ENCODE measurements around the gene THRAP3. TPM values are rescaled to one million over a fixed set of nuclear protein-coding genes. Genes with fewer than 3 reads are reported as not detected.

The THRAP3 gene
- 100 to 1,000 TPM; 145 to 165 TPM for total RNA-seq
- polyA plus RNA-seq (2013, experiment 1 of 2), result 110 TPM
- polyA plus RNA-seq (2013, experiment 2 of 2), result 105 TPM
- long read RNA-seq, experiment 1, partial matches to known transcripts, result 52 of 59 reads
- long read RNA-seq, experiment 1, other reads (novel, unspliced or antisense), result 7 of 59 reads
- long read RNA-seq, experiment 2, full-length matches to known transcripts, result 57 of 166 reads
- long read RNA-seq, experiment 2, partial matches to known transcripts, result 45 of 166 reads
- long read RNA-seq, experiment 2, other reads (novel, unspliced or antisense), result 64 of 166 reads
- long read RNA-seq, experiment 3, full-length matches to known transcripts, result 13 of 497 reads
- long read RNA-seq, experiment 3, partial matches to known transcripts, result 397 of 497 reads
- long read RNA-seq, experiment 3, other reads (novel, unspliced or antisense), result 87 of 497 reads
- long read RNA-seq, experiment 4, partial matches to known transcripts, result 170 of 185 reads
- long read RNA-seq, experiment 4, other reads (novel, unspliced or antisense), result 15 of 185 reads

- peaks cover 29% of the 10 kb centered on the region for H3K36me3 Mint-ChIP-seq (ENCODE audit: low read depth)
- peaks cover 22% of the 10 kb centered on the region for H3K4me1 Mint-ChIP-seq
- WGBS, 2 experiments (ENCODE audit: insufficient coverage in 1 of 2, insufficient read length in 1 of 2), result 0% methylated on average over 17 to 45 of the region's 45 CpGs
These were observed at the start of gene THRAP3 for GRCh38 chr1:36223996-36224536. Gene THRAP3, plus strand, starts transcription at chr1:36224443. Its CDS starts 58,121 bp downstream, at chr1:36282564.

DNA sequence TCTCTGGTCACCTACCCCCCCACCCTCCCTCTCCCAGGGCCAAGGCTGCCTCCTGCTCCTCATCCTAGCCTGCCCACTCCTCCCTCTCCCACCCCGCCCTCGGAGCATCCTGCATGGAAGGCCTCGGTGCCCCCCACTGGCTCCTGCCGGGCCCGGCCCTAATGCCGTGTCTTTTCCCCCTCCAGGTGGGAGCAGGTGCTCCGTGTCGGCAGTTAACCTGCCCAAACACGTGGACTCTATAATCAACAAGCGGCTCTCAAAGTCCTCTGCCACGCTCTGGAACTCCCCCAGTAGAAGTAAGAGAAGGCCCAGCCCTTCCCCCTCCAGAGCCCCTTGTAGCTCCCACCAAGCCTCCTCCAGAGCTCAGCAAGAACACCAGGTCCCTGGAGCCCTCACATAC is 49.5 kb upstream of the THRAP3 start:
- TF ChIP-seq CTCF (conservative IDR thresholded peaks at IDR 0.05), result no peak
- DNase-seq, result no peak
- H3K36me3 ChIP-seq (ENCODE audit: control insufficient read depth, insufficient read depth, low read length), result peaks cover 85% of the 10 kb centered on the region
- Mint-ChIP-seq H3K9me3 (no peaks in the 10 kb centered on the region), H3K4me1 (peaks cover 15% of the 10 kb centered on the region), H3K4me3 (no peak overlapping the region), H3K27me3 (ENCODE audit: insufficient read depth) (no peaks in the 10 kb centered on the region), H3K27ac (no peak overlapping the region), H3K36me3 (ENCODE audit: low read depth) (peaks cover 69% of the 10 kb centered on the region)
- no peak overlapping the region for H3K27ac ChIP-seq (ENCODE audit: low read depth, low read length)
- peaks cover 6% of the 10 kb centered on the region for H3K4me1 ChIP-seq (ENCODE audit: control insufficient read depth, insufficient read depth, low read length)
- H3K9me3 ChIP-seq (ENCODE audit: control insufficient read depth, low read length), result no peaks in the 10 kb centered on the region
- H3K27me3 ChIP-seq (ENCODE audit: control insufficient read depth, insufficient read depth, low read length, poor library complexity, severe bottlenecking), result no peaks in the 10 kb centered on the region
- 91 to 95% methylated on average over 10 to 11 of the region's 11 CpGs for WGBS, 2 experiments (ENCODE audit: insufficient coverage in 1 of 2, insufficient read length in 1 of 2)
- H3K4me3 ChIP-seq (ENCODE audit: low read length), result no peak overlapping the region
- H3K9ac ChIP-seq (ENCODE audit: extremely low read depth, low read length, poor library complexity, severe bottlenecking), result no peak overlapping the region

More at GRCh38 chr1:36223996-36224536, at the start of gene THRAP3:
- Mint-ChIP-seq H3K9me3 (no peaks in the 10 kb centered on the region), H3K27ac (peak within 1 kb of the TSS; percentile 98), H3K4me3 (peak within 1 kb of the TSS; percentile 98), H3K27me3 (ENCODE audit: insufficient read depth) (no peaks in the 10 kb centered on the region)
- Histone ChIP-seq H3K4me1 (ENCODE audit: control insufficient read depth, insufficient read depth, low read length) (no peaks in the 10 kb centered on the region), H3K9me3 (ENCODE audit: control insufficient read depth, low read length) (no peaks in the 10 kb centered on the region), H3K36me3 (ENCODE audit: control insufficient read depth, insufficient read depth, low read length) (peaks cover 28% of the 10 kb centered on the region), H3K27me3 (ENCODE audit: control insufficient read depth, insufficient read depth, low read length, poor library complexity, severe bottlenecking) (no peaks in the 10 kb centered on the region), H3K4me3 (ENCODE audit: low read length) (peak within 1 kb of the TSS; percentile 99), H3K27ac (ENCODE audit: low read depth, low read length) (peak within 1 kb of the TSS; percentile 96), H3K9ac (ENCODE audit: extremely low read depth, low read length, poor library complexity, severe bottlenecking) (peak within 1 kb of the TSS; percentile 97)
- no peak for TF ChIP-seq CTCF (conservative IDR thresholded peaks at IDR 0.05)
- DNase-seq, result peak; percentile 100

DNA sequence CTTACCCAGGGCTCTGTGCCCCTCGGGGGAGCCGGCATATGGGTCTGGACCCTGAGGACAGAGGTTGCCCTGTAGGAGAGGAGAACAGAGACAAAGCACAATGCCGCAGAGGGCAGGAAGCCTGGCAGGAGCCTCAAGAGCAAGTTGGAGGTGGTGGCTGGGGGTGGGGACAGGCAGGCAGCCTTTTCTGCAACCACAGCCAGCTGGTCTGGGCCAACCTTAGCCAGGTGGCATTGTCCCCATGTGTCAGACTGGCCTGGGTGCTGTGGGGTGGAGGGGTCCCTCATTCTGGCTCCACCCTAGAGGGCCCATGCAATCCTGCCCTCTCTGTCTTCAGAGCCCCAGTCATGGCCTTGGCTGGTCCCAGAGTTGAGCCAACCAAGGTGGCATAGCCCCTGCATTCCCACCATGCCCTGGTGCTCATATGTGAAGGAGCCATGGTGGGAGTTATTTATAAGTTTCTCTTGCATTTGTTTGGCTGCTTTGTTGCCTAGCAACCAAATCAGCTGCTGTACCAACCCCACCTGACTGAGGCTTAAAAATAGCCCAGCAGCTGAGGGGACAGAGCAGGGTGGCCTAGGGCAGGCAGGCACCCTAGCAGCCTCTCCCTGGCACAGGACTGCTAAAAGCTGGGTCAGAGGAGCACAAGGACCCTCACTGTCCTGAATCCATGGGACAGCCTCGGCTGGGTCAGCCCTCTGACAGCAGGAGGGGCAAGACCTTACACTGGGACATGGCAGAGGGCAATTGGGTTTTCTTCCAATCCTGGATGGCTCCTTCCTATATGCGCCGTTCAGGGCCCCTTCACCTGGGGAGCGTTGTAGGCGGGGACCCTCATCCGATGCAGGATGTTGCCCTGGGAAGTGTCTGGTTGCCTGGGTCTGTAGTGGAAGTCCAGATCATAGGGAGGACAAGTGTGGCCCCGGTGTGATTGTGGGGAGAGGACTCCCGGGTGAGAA is 48.8 kb upstream of the THRAP3 start:
- H3K27ac Mint-ChIP-seq, result peak overlapping the region; percentile 48
- H3K36me3 ChIP-seq (ENCODE audit: control insufficient read depth, insufficient read depth, low read length), result peaks cover 85% of the 10 kb centered on the region

More for the DNA sequence above, 48.8 kb upstream of the THRAP3 start:
- no peak for TF ChIP-seq CTCF (conservative IDR thresholded peaks at IDR 0.05)
- DNase-seq, result peak; percentile 72
- H3K27me3 ChIP-seq (ENCODE audit: control insufficient read depth, insufficient read depth, low read length, poor library complexity, severe bottlenecking), result no peaks in the 10 kb centered on the region
- H3K4me1 ChIP-seq (ENCODE audit: control insufficient read depth, insufficient read depth, low read length), result peaks cover 6% of the 10 kb centered on the region
- no peaks in the 10 kb centered on the region for H3K9me3 ChIP-seq (ENCODE audit: control insufficient read depth, low read length)
- H3K4me3 ChIP-seq (ENCODE audit: low read length), result no peak overlapping the region
- no peak overlapping the region for H3K4me3 Mint-ChIP-seq
- H3K27ac ChIP-seq (ENCODE audit: low read depth, low read length), result no peak overlapping the region
- no peaks in the 10 kb centered on the region for H3K27me3 Mint-ChIP-seq (ENCODE audit: insufficient read depth)
- no peak overlapping the region for H3K9ac ChIP-seq (ENCODE audit: extremely low read depth, low read length, poor library complexity, severe bottlenecking)
- peaks cover 71% of the 10 kb centered on the region for H3K36me3 Mint-ChIP-seq (ENCODE audit: low read depth)
- WGBS, 2 experiments (ENCODE audit: insufficient coverage in 1 of 2, insufficient read length in 1 of 2), result 92 to 96% methylated on average over 5 to 11 of the region's 11 CpGs
- H3K9me3 Mint-ChIP-seq, result no peaks in the 10 kb centered on the region
- H3K4me1 Mint-ChIP-seq, result peaks cover 15% of the 10 kb centered on the region
